Activated effector memory CD4-positive, alpha-beta T cell treated with Interleukin-2 at 50 U/mL for 16 hours (primary cell): ENCODE results near the gene RSPH6A.

Experiments used
- DNase-seq: peaks from one replicate; pipeline ENCODE4 v3.0.0-alpha.2; 2020

The RSPH6A gene

GRCh38 chr19:45779231-45780145 is 35.6 kb downstream of the RSPH6A start:
- DNase-seq, result peak; percentile 62

GRCh38 chr19:45778010-45778661 is 37.0 kb downstream of the RSPH6A start:
- no peak for DNase-seq

GRCh38 chr19:45777395-45777961 is 37.6 kb downstream of the RSPH6A start:
- DNase-seq, result no peak

- DNase-seq, result no peak
Observed at GRCh38 chr19:45774765-45775164, 40.3 kb downstream of the RSPH6A start.

- DNase-seq, result no peak
Observed at GRCh38 chr19:45773384-45773783, 41.7 kb downstream of the RSPH6A start.

- no peak for DNase-seq
Observed at GRCh38 chr19:45772912-45773311, 42.2 kb downstream of the RSPH6A start.

GRCh38 chr19:45772130-45772840 is 42.8 kb downstream of the RSPH6A start:
- DNase-seq, result no peak

GRCh38 chr19:45771311-45771933 is 43.7 kb downstream of the RSPH6A start:
- DNase-seq, result no peak

- peak; percentile 83 for DNase-seq
Observed at GRCh38 chr19:45770192-45771101, 44.7 kb downstream of the RSPH6A start.

GRCh38 chr19:45769821-45770191 is 45.3 kb downstream of the RSPH6A start:
- peak; percentile 58 for DNase-seq

GRCh38 chr19:45768984-45769782 is 45.9 kb downstream of the RSPH6A start, which contains the start of gene SIX5:
Gene SIX5 (minus strand): TSS chr19:45769252. CDS start chr19:45768844, 408 bp downstream.
- peak; percentile 88 for DNase-seq

- no peak for DNase-seq
Observed at GRCh38 chr19:45768655-45768983, 46.5 kb downstream of the RSPH6A start.

- no peak for DNase-seq
Observed at GRCh38 chr19:45767881-45768654, 47.0 kb downstream of the RSPH6A start.

- DNase-seq, result no peak
Observed at GRCh38 chr19:45767410-45767880, 47.7 kb downstream of the RSPH6A start.

GRCh38 chr19:45766869-45767346 is 48.2 kb downstream of the RSPH6A start:
- DNase-seq, result no peak

GRCh38 chr19:45766296-45766868 is 48.7 kb downstream of the RSPH6A start:
- DNase-seq, result no peak

- no peak for DNase-seq
Observed at GRCh38 chr19:45765702-45766295, 49.3 kb downstream of the RSPH6A start.

- DNase-seq, result no peak
Observed at GRCh38 chr19:45764945-45765701, 50.0 kb downstream of the RSPH6A start.
